ENCODE data around the gene SRPRB.

The SRPRB gene

DNA sequence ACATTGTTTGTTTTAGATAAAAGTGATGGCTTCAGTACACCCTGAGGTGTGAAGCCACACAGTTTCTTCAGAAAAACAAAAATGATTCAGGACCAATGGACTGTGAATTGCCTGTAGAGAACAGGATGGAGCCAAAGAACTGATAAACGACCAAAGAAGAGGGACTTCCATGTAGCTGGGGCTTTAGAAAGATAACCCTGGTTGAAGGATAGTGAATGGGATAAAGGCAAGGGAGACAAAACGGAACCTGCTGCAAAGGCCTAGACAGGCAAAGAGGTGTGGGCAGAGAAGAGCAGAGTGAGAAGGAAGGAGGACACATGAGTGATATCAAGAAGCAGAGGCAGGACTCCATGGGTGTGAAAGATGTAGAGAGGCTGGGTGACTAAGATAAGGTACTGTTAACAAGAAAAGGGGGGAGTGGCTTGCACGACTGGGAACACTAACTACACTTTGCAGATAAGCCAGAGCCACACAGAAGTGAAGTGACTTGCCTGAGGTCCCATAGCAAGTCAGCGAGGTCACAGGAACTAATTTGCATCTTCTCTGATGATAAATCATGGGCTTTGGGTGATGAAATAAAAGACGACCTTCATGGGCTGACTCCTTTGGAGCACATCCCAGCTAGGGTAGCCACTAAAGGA, 45.8 kb downstream of the SRPRB start:
- Histone ChIP-seq H3K4me1 (ENCODE audit: control insufficient read depth in 1 of 2, insufficient read depth in 1 of 2, low read depth in 1 of 2, low read length in 1 of 2) (no peaks in the 10 kb centered on the region), H3K4me3 (ENCODE audit: low read depth in 1 of 2, low read length in 1 of 2) (no peak overlapping the region), H3K36me3 (no peaks in the 10 kb centered on the region), H3K27me3 (no peaks in the 10 kb centered on the region), H3K27ac (no peak overlapping the region), H3K9me3 (no peaks in the 10 kb centered on the region)
- TF ChIP-seq, protein P1, sequence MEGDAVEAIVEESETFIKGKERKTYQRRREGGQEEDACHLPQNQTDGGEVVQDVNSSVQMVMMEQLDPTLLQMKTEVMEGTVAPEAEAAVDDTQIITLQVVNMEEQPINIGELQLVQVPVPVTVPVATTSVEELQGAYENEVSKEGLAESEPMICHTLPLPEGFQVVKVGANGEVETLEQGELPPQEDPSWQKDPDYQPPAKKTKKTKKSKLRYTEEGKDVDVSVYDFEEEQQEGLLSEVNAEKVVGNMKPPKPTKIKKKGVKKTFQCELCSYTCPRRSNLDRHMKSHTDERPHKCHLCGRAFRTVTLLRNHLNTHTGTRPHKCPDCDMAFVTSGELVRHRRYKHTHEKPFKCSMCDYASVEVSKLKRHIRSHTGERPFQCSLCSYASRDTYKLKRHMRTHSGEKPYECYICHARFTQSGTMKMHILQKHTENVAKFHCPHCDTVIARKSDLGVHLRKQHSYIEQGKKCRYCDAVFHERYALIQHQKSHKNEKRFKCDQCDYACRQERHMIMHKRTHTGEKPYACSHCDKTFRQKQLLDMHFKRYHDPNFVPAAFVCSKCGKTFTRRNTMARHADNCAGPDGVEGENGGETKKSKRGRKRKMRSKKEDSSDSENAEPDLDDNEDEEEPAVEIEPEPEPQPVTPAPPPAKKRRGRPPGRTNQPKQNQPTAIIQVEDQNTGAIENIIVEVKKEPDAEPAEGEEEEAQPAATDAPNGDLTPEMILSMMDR (IDR thresholded peaks at IDR 0.05), result no peak

DNA sequence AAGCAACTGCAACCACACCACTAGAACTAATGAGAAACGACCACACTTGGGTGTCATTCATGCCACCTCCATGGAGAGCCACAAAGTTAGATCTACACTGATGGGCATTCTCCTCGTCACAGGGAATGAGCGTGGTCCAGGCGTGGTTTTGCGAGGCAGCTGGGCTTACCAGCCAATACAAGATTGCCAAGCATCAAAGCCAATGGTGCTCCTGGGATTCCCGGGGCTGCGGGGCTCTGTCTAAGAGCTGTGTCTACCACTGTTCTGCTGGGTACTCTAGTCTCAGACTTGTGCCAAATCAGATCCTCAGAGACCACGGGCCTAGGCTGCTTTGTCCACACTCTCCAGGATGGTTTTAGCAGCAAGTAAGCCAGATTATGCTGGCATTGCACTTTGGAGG, 46.3 kb downstream of the SRPRB start:
- H3K4me1 ChIP-seq (ENCODE audit: control insufficient read depth in 1 of 2, insufficient read depth in 1 of 2, low read depth in 1 of 2, low read length in 1 of 2), result no peaks in the 10 kb centered on the region
- H3K27me3 ChIP-seq, result no peaks in the 10 kb centered on the region
- H3K9me3 ChIP-seq, result no peaks in the 10 kb centered on the region
- no peaks in the 10 kb centered on the region for H3K36me3 ChIP-seq
- no peak overlapping the region for H3K4me3 ChIP-seq (ENCODE audit: low read depth in 1 of 2, low read length in 1 of 2)
- TF ChIP-seq, protein P1 (IDR thresholded peaks at IDR 0.05), result no peak
- no peak overlapping the region for H3K27ac ChIP-seq

DNA sequence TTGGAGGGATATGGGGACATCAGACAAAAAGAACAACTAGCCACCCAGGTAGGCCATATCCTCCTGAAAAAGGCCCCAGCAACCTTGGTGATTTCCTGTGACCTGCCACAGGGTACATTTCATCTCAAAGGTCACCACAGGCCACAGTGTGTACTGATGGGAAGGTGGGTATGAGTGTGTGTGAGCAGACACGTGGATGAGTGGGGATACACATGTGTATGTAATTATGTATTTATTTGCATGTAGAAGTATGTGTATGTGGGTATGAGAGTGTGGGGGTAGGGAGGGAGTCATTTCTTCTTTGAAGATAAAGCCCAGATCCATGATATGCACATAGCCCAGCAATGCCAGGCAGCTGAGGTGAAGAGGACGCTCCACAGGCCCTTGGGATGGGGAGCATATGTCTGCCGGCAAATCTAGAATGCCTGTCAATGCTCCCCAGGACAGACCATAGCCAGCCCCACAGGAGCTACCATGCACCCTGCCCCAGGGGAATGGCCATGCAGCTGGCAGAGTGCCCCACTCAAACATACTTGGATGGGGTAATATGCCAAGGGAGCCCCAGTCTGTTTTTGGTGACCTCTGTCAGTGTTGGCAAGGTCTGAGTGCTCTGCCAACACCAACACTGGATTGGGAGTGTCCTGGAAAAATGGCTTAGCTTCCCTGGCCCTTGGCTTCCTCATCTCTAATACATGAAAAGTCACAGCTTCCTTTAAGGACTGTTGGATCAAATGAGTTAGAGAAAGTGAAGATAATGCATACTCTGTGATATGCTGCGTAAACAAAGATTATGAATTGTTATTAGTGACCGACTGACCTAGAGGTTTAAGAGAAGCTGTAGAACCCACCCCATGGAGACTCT, 47.7 kb downstream of the SRPRB start:
- TF ChIP-seq, protein P1 (IDR thresholded peaks at IDR 0.05), result no peak
- Histone ChIP-seq H3K9me3 (no peaks in the 10 kb centered on the region), H3K27ac (no peak overlapping the region), H3K4me1 (ENCODE audit: control insufficient read depth in 1 of 2, insufficient read depth in 1 of 2, low read depth in 1 of 2, low read length in 1 of 2) (peaks cover 0 to 5% of the 10 kb centered on the region in 2 experiments), H3K4me3 (ENCODE audit: low read depth in 1 of 2, low read length in 1 of 2) (no peak overlapping the region), H3K27me3 (no peaks in the 10 kb centered on the region), H3K36me3 (no peaks in the 10 kb centered on the region)

- Histone ChIP-seq H3K27me3 (no peaks in the 10 kb centered on the region), H3K4me3 (ENCODE audit: low read depth in 1 of 2, low read length in 1 of 2) (no peak overlapping the region), H3K36me3 (no peaks in the 10 kb centered on the region), H3K4me1 (ENCODE audit: control insufficient read depth in 1 of 2, insufficient read depth in 1 of 2, low read depth in 1 of 2, low read length in 1 of 2) (peaks cover 0 to 5% of the 10 kb centered on the region in 2 experiments), H3K9me3 (no peaks in the 10 kb centered on the region), H3K27ac (no peak overlapping the region)
- TF ChIP-seq, protein P1 (IDR thresholded peaks at IDR 0.05), result no peak
Observed at GRCh38 chr3:133853925-133854227, 48.3 kb downstream of the SRPRB start.

DNA sequence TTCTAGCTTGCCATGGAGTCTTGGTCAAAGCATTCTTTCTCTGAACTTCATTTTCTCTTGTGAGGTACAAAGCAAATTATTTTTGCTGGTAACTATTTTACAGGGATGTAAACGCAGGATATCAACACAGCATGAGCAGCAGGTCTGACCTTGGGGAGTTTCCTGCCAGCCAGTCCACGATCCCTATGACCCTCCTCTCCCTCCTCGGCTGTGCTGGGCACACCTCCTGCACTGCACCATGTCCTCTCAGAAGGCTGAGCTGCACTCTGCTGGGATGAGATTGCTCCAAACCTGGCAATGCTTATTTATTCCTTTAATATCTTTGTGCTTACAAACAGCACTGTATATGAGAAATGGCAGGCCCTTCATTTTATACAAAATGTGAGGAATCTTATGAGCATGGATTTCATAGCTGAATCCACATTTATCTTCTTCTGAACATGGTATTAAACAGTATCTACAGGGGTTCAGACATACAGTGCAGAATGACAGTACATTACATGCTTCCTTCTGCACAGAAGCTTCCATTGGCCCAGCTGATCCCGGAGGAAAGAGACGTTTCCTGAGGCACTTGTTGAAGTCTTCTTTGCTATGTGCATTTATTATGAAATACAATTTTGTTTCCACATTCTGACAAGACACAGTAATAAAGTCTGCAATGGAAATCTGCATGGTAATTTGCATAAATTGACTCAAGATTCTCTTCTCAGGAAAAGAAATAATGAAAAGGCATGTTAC, 48.8 kb downstream of the SRPRB start:
- no peak overlapping the region for H3K4me3 ChIP-seq (ENCODE audit: low read depth in 1 of 2, low read length in 1 of 2)
- no peaks in the 10 kb centered on the region for H3K27me3 ChIP-seq
- peaks cover 0 to 5% of the 10 kb centered on the region in 2 experiments for H3K4me1 ChIP-seq (ENCODE audit: control insufficient read depth in 1 of 2, insufficient read depth in 1 of 2, low read depth in 1 of 2, low read length in 1 of 2)
- no peak overlapping the region for H3K27ac ChIP-seq
- TF ChIP-seq, protein P1 (IDR thresholded peaks at IDR 0.05), result no peak
- no peaks in the 10 kb centered on the region for H3K36me3 ChIP-seq
- no peaks in the 10 kb centered on the region for H3K9me3 ChIP-seq

All from neutrophil (primary cell).